ENCODE results near the gene ADCY10. TPM values are rescaled to one million over a fixed set of nuclear protein-coding genes. Genes with fewer than 3 reads are reported as not detected.

ADCY10 gene, protein sequence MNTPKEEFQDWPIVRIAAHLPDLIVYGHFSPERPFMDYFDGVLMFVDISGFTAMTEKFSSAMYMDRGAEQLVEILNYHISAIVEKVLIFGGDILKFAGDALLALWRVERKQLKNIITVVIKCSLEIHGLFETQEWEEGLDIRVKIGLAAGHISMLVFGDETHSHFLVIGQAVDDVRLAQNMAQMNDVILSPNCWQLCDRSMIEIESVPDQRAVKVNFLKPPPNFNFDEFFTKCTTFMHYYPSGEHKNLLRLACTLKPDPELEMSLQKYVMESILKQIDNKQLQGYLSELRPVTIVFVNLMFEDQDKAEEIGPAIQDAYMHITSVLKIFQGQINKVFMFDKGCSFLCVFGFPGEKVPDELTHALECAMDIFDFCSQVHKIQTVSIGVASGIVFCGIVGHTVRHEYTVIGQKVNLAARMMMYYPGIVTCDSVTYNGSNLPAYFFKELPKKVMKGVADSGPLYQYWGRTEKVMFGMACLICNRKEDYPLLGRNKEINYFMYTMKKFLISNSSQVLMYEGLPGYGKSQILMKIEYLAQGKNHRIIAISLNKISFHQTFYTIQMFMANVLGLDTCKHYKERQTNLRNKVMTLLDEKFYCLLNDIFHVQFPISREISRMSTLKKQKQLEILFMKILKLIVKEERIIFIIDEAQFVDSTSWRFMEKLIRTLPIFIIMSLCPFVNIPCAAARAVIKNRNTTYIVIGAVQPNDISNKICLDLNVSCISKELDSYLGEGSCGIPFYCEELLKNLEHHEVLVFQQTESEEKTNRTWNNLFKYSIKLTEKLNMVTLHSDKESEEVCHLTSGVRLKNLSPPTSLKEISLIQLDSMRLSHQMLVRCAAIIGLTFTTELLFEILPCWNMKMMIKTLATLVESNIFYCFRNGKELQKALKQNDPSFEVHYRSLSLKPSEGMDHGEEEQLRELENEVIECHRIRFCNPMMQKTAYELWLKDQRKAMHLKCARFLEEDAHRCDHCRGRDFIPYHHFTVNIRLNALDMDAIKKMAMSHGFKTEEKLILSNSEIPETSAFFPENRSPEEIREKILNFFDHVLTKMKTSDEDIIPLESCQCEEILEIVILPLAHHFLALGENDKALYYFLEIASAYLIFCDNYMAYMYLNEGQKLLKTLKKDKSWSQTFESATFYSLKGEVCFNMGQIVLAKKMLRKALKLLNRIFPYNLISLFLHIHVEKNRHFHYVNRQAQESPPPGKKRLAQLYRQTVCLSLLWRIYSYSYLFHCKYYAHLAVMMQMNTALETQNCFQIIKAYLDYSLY (N-terminal part only)
- 0.06 TPM in 1 of 2 replicates, not detected in the other for total RNA-seq

DNA sequence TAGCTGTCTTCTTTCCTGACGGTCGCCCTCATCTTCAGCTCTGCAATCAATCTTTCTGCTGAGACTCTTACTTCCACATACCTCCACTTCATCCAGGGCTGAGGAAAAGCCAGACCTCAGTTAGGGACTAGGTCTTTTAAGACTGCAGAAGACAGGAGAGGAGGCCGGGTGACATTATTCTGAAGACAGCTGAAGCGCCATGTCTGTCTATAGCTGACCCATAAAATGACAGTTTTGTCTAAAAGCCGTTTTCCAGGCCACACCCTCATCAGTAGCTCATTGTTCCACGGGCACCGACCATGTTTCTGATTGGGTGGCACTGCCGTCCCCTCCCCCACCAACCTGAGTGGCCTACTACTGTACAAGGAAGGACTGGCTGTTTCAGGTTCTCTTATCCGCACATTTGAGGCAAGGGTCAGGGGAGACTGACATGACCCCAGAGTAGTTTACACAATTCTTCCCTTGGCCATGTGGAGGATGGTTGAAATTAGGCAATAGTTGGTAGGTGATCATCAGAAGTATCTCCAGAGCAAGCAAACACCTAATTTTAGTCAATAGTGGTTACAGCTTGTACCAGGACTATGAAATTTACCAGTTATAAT, at the start of gene ADCY10:
Gene ADCY10, minus strand, starts transcription at position 240 of the 602 bp plus-strand sequence. CDS start 8,994 bp downstream, outside the sequence.

DNA sequence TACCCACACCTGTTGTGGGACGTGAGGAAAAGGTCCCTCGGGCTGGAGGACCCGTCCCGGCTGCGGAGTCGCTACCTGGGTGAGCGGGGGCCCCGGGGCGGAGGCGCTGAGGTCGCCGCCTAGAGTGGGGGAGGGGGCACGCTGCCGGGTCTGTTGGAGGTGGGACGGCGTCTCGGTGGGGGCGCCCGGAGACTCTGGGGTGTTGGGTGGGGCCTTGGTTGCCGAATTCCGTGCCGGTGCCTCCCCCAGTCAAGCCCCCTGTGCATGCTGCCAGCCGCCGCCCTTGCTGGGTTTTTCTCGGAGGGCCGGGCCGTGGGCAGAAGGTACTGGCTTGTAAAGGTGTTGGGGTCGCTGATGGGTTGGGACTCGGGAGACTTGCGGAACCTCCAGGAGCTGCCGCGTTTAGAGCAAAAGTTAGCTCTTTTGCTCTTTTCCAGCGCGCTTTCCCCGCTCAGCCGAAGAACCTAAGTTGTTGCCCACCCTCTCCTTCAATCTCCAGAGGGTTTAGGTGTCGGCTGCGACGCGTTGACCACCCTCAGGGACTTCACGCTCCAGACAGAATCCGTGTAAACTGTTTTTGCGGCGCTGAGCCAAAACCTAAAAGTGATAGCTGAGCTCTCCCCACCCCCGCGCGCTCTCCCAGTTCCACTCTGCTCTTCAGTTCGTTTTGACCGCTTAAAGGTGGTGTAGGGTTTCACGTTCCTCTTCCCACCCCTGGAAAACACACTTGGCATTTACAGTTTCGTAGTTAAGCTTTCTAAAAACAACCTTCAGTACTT, 23.2 kb upstream of the ADCY10 start, which contains the start of gene MPC2:
Gene MPC2, minus strand, starts transcription at position 143 of the 779 bp plus-strand sequence. CDS start 1,231 bp downstream, outside the sequence.

DNA sequence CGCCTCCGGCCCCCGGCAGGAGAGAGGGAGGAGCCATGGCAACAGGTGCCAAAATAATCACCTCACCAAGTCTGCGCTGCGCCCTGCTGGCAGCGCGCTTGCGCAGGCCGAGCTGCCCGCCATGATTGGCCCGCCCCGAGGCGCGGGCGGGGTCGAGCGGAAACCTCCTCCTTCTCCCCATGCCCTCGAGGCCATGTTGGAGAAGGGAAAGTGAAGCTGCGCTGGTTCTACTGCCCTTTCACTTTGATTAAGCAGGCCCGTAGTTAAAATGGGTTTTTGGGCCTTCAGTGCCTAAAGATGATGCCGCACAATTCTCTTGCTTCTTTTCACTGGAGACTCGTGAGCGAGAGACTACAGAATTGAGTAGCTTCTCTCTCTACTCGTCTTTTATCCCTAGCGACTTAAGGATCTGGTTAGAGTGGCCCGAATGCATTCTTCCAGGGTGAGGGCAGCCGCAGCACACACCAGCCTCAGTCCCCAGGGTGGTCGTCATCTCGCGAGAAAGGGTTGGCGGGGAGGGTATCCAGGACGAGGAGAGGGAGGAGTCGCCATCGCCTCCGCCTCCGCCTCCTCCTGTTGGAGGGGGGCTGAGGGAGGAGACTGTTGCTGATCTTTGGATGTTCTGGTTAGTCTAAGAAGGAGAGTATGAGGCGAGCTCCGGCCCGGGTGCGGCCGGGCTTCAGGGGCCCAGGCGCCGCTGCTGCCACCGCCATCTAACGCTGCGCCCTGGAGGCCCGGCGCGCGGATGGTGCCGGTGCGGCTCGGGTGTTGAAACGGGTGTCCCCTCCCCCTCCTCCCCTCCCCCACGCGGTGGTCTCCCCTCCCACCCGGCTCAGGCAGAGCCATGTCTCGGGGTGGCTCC, 22.4 kb upstream of the ADCY10 start, which contains the start of gene DCAF6:
Gene DCAF6, plus strand, starts transcription at position 616 of the 862 bp plus-strand sequence. Its CDS starts 229 bp downstream, at position 845.

Other genes with a start within 250 kb of the ADCY10 start
- gene MPZL1, start 192.2 kb downstream of the ADCY10 start, total RNA-seq: 104 and 106 TPM in 2 replicates
- 49.2 and 55.1 TPM in 2 replicates for gene DCAF6, start 22.5 kb upstream of the ADCY10 start, total RNA-seq
- gene MPC2, start 22.9 kb upstream of the ADCY10 start, total RNA-seq: 34.5 and 38.8 TPM in 2 replicates
- gene GPR161, start 222.8 kb upstream of the ADCY10 start, total RNA-seq: 3.0 and 5.7 TPM in 2 replicates